ENCODE results near the gene TRPM6. TPM values are rescaled to one million over a fixed set of nuclear protein-coding genes. Genes with fewer than 3 reads are reported as not detected.

The TRPM6 gene
- total and polyA plus RNA-seq, 2 experiments from 2014 or later: 0.23 to 0.87 TPM

GRCh38 chr9:74742792-74743730 is 144.7 kb downstream of the TRPM6 start:
- no peaks in the 10 kb centered on the region for H3K36me3 Mint-ChIP-seq (ENCODE audit: low read depth)

GRCh38 chr9:74742191-74742790 is 145.4 kb downstream of the TRPM6 start:
- Histone ChIP-seq H3K27ac (ENCODE audit: low read depth) (no peak overlapping the region), H3K4me1 (ENCODE audit: insufficient read depth) (no peaks in the 10 kb centered on the region), H3K36me3 (ENCODE audit: insufficient read depth) (no peaks in the 10 kb centered on the region), H3K4me2 (no peak overlapping the region), H4K20me1 (replicated peaks; ENCODE audit: insufficient read depth) (no peaks in the 10 kb centered on the region), H3K4me3 (no peak overlapping the region), H3K9me2 (ENCODE audit: insufficient read depth) (no peaks in the 10 kb centered on the region), H2AFZ (no peak overlapping the region), H3K79me2 (replicated peaks; ENCODE audit: insufficient read depth) (no peaks in the 10 kb centered on the region), H3F3A (replicated peaks; ENCODE audit: low read depth) (no peaks in the 10 kb centered on the region), H3K27me3 (ENCODE audit: insufficient read depth) (no peaks in the 10 kb centered on the region)
- H3K36me3 Mint-ChIP-seq (ENCODE audit: low read depth): no peaks in the 10 kb centered on the region
- H3K4me1 Mint-ChIP-seq: peaks cover 5% of the 10 kb centered on the region; the same call in 2 of the 3 replicates
- H3K9me3 Mint-ChIP-seq: no peaks in the 10 kb centered on the region
- H3K4me3 Mint-ChIP-seq: no peak overlapping the region
- H3K27me3 Mint-ChIP-seq (ENCODE audit: insufficient read depth, low read depth, poor library complexity): no peaks in the 10 kb centered on the region
- DNase-seq (ENCODE audit: low spot score) (no peak), ATAC-seq (no peak)
- no peak overlapping the region for H3K27ac Mint-ChIP-seq
- no peak for TF ChIP-seq CREB1 (CRISPR knock-in tag; IDR thresholded peaks at IDR 0.05; ENCODE audit: low read depth)
- TF ChIP-seq ZNF462 (CRISPR knock-in tag; IDR thresholded peaks at IDR 0.05): no peak
- no peak for TF ChIP-seq EZH2phosphoT487 (IDR thresholded peaks at IDR 0.05; ENCODE audit: unreplicated experiment)
- no peak for TF ChIP-seq EZH2 (IDR thresholded peaks at IDR 0.05; ENCODE audit: low read depth, unreplicated experiment)
- no peak for TF ChIP-seq ETS1 (IDR thresholded peaks at IDR 0.05)

More at GRCh38 chr9:74742792-74743730, 144.7 kb downstream of the TRPM6 start:
- no peaks in the 10 kb centered on the region for H3K27me3 ChIP-seq (ENCODE audit: insufficient read depth)
- H4K20me1 ChIP-seq (replicated peaks; ENCODE audit: insufficient read depth): no peaks in the 10 kb centered on the region
- DNase-seq (ENCODE audit: low spot score): peak; percentile 66
- H3K9me3 Mint-ChIP-seq: no peaks in the 10 kb centered on the region
- no peak overlapping the region for H3K4me3 Mint-ChIP-seq
- H3K4me2 ChIP-seq: no peak overlapping the region
- ATAC-seq: peak; percentile 35; the same call in 2 of the 3 replicates
- no peak overlapping the region for H3K4me3 ChIP-seq
- no peak overlapping the region for H2AFZ ChIP-seq
- no peaks in the 10 kb centered on the region for H3K79me2 ChIP-seq (replicated peaks; ENCODE audit: insufficient read depth)
- H3K27ac ChIP-seq (ENCODE audit: low read depth): no peak overlapping the region
- no peaks in the 10 kb centered on the region for H3F3A ChIP-seq (replicated peaks; ENCODE audit: low read depth)
- H3K27ac Mint-ChIP-seq: no peak overlapping the region
- no peak for TF ChIP-seq JUNB (IDR thresholded peaks at IDR 0.05; ENCODE audit: unreplicated experiment)
- no peak for TF ChIP-seq ZNF331 (CRISPR knock-in tag; IDR thresholded peaks at IDR 0.05; ENCODE audit: low read depth)
- no peak for TF ChIP-seq POLR2AphosphoS5 (IDR thresholded peaks at IDR 0.05; ENCODE audit: low read depth)
- no peak for TF ChIP-seq EZH2phosphoT487 (IDR thresholded peaks at IDR 0.05; ENCODE audit: unreplicated experiment)
- TF ChIP-seq CTCF (conservative IDR thresholded peaks at IDR 0.05; ENCODE audit: low read depth in 2 of 2): peak; percentile 84 to 86
- H3K36me3 ChIP-seq (ENCODE audit: insufficient read depth): no peaks in the 10 kb centered on the region
- peaks cover 5% of the 10 kb centered on the region; the same call in 2 of the 3 replicates for H3K4me1 Mint-ChIP-seq
- no peaks in the 10 kb centered on the region for H3K4me1 ChIP-seq (ENCODE audit: insufficient read depth)
- H3K27me3 Mint-ChIP-seq (ENCODE audit: insufficient read depth, low read depth, poor library complexity): no peaks in the 10 kb centered on the region
- H3K9me2 ChIP-seq (ENCODE audit: insufficient read depth): no peaks in the 10 kb centered on the region
